MM.1S (cell line): ENCODE data around the gene NFYC.

Experiments used
- DNase-seq: peaks from one replicate; pipeline ENCODE4 v3.0.0-alpha.2; 2015
- H2AFZ ChIP-seq: fragments of 300-600 bp; sonication (generic); 2 replicates; pipeline ENCODE4 v1.6.0; 2016; ENCODE audit warnings: antibody characterized with exemption, low read length
- H3F3A ChIP-seq: fragments of 300-600 bp; sonication (generic); 2 replicates; pipeline ENCODE4 v1.6.1; 2016; ENCODE audit warnings: mild to moderate bottlenecking, antibody characterized with exemption, low read length, moderate library complexity, mixed read lengths; ENCODE audit not compliant: insufficient read depth
- H3K27ac ChIP-seq: fragments of 300-600 bp; sonication (generic); 2 replicates; pipeline ENCODE4 v1.5.1; 2016; ENCODE audit warnings: mild to moderate bottlenecking, low read length
- H3K27me3 ChIP-seq: fragments of 300-600 bp; sonication (generic); replicated peaks from 2 replicates; pipeline ENCODE4 v1.6.0; 2016; ENCODE audit warnings: low read length; ENCODE audit not compliant: insufficient read depth
- H3K36me3 ChIP-seq: fragments of 300-600 bp; sonication (generic); replicated peaks from 2 replicates; pipeline ENCODE4 v1.6.1; 2016; ENCODE audit warnings: mild to moderate bottlenecking, low read length, mixed read lengths; ENCODE audit not compliant: insufficient read depth
- H3K4me1 ChIP-seq: fragments of 300-600 bp; sonication (generic); 2 replicates; pipeline ENCODE4 v1.6.1; 2016; ENCODE audit warnings: low read length, mixed read lengths
- H3K4me2 ChIP-seq: fragments of 300-600 bp; sonication (generic); 2 replicates; pipeline ENCODE4 v1.6.0; 2016; ENCODE audit warnings: low read depth, low read length
- H3K4me3 ChIP-seq: fragments of 300-600 bp; sonication (generic); 2 replicates; pipeline ENCODE4 v1.5.1; 2016; ENCODE audit warnings: low read length, mixed read lengths
- H3K79me2 ChIP-seq: fragments of 300-600 bp; sonication (generic); 2 replicates; pipeline ENCODE4 v1.6.1; 2016; ENCODE audit warnings: mixed run types, low read length, mixed read lengths
- H3K9ac ChIP-seq: fragments of 300-600 bp; sonication (generic); 2 replicates; pipeline ENCODE4 v1.6.1; 2016; ENCODE audit warnings: low read length, mixed read lengths
- H3K9me2 ChIP-seq: fragments of 300-600 bp; sonication (generic); replicated peaks from 2 replicates; pipeline ENCODE4 v1.6.1; 2016; ENCODE audit warnings: mild to moderate bottlenecking, low read length, mixed read lengths; ENCODE audit not compliant: insufficient read depth
- H3K9me3 ChIP-seq: fragments of 300-600 bp; sonication (generic); replicated peaks from 2 replicates; pipeline ENCODE4 v1.6.1; 2016; ENCODE audit warnings: mild to moderate bottlenecking, low read length, mixed read lengths; ENCODE audit not compliant: insufficient read depth
- H4K20me1 ChIP-seq: fragments of 300-600 bp; sonication (generic); 2 replicates; pipeline ENCODE4 v1.6.1; 2016; ENCODE audit warnings: mild to moderate bottlenecking, low read length, moderate library complexity, mixed read lengths; ENCODE audit not compliant: insufficient read depth
- CTCF ChIP-seq: fragments of 300-600 bp; sonication (generic); IDR thresholded peaks from 2 replicates; pipeline ENCODE4 v1.5.1; 2016; ENCODE audit warnings: antibody characterized with exemption, low read length, mixed read lengths
- EZH2 ChIP-seq: fragments of 300-600 bp; sonication (generic); optimal IDR thresholded peaks from 2 replicates; pipeline ENCODE3; 2017; ENCODE audit warnings: low read depth, mild to moderate bottlenecking, antibody characterized with exemption, low read length, mixed read lengths
- EZH2phosphoT487 ChIP-seq: fragments of 300-600 bp; sonication (generic); IDR thresholded peaks from 2 replicates; pipeline ENCODE4 v1.6.1; 2018; ENCODE audit warnings: antibody characterized with exemption, low read length

Gene NFYC

DNA sequence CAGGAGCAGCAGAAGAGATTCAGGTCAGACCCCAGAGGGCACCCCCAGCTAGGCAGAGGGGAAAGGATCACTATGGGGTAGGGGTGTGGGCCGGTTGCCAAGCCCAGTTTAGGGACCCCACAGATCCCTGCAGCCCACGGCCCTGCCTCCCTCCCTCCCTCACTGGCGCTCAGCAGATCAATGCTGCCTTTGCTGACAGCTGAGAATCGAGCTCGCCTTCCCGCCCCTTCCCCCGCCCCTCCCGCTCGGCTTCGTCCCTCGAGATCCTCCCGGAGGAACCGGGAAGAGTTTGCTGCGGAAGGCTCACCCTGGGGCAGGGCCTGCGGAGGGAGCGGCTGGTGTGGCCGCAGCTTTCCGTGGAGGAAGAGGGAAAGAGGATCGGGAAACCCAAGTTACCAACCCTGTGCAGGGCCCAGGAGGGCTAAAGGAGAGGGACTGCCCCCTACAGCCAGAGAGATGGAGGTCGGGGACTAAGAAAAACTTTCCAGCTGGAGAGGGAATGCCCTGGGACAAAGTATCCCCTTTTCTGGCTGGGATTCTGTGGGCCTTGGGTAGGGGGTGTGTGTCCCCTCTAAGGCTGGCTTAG lies 91.0 kb downstream of the NFYC start:
- DNase-seq, result no peak
- no peaks in the 10 kb centered on the region for H3K36me3 ChIP-seq
- H4K20me1 ChIP-seq, result no peaks in the 10 kb centered on the region
- H3K9me2 ChIP-seq, result no peaks in the 10 kb centered on the region
- no peaks in the 10 kb centered on the region for H3K4me1 ChIP-seq
- no peak overlapping the region for H3K4me3 ChIP-seq
- H3K9me3 ChIP-seq, result no peaks in the 10 kb centered on the region
- no peak overlapping the region for H3K4me2 ChIP-seq
- H3K27me3 ChIP-seq, result peaks cover 6% of the 10 kb centered on the region
- TF ChIP-seq EZH2phosphoT487, result no peak
- no peak for TF ChIP-seq EZH2
- no peak for TF ChIP-seq CTCF
- no peaks in the 10 kb centered on the region for H3F3A ChIP-seq
- no peaks in the 10 kb centered on the region for H3K79me2 ChIP-seq
- H3K9ac ChIP-seq, result no peak overlapping the region
- H2AFZ ChIP-seq, result no peak overlapping the region
- no peak overlapping the region for H3K27ac ChIP-seq

GRCh38 chr1:40783001-40783905 lies 91.7 kb downstream of the NFYC start, which contains the start of gene KCNQ4:
TSS of gene KCNQ4 (plus strand) at chr1:40783787. CDS start at chr1:40784094, 307 bp downstream.
- Histone ChIP-seq H3K4me2 (no peak within 1 kb of the TSS), H3K27ac (no peak within 1 kb of the TSS), H3K9me3 (no peaks in the 10 kb centered on the region), H4K20me1 (no peaks in the 10 kb centered on the region), H2AFZ (no peak within 1 kb of the TSS), H3K9me2 (no peaks in the 10 kb centered on the region), H3K9ac (no peak within 1 kb of the TSS), H3K79me2 (no peaks in the 10 kb centered on the region), H3K4me1 (no peaks in the 10 kb centered on the region), H3F3A (no peaks in the 10 kb centered on the region), H3K4me3 (no peak within 1 kb of the TSS), H3K27me3 (peaks cover 6% of the 10 kb centered on the region), H3K36me3 (no peaks in the 10 kb centered on the region)
- DNase-seq, result no peak
- no peak for TF ChIP-seq CTCF
- TF ChIP-seq EZH2phosphoT487, result no peak
- TF ChIP-seq EZH2, result no peak

DNA sequence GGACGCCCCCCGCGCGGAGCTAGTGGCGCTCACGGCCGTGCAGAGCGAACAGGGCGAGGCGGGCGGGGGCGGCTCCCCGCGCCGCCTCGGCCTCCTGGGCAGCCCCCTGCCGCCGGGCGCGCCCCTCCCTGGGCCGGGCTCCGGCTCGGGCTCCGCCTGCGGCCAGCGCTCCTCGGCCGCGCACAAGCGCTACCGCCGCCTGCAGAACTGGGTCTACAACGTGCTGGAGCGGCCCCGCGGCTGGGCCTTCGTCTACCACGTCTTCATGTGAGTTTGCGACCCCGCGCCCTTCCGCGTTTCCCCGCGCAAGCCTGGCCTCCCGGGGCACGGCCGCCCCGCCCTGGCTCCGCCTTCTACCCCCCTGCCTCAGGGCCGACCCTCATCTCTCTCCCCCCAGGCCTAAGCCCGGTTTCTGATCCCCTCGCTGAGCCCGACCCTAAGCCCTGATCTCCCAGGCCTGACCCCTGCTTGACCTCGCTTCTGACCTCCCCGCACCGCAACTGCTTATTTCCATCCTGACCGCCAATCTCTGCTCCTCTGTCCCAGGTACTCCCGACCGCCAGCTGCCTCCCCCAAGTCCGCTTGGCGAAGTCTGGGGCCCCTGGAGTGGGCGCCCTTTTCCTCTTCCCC lies 92.8 kb downstream of the NFYC start:
- no peak for DNase-seq
- H4K20me1 ChIP-seq, result no peaks in the 10 kb centered on the region
- H3K4me3 ChIP-seq, result no peak overlapping the region
- H3K79me2 ChIP-seq, result no peaks in the 10 kb centered on the region
- no peaks in the 10 kb centered on the region for H3F3A ChIP-seq
- H3K4me2 ChIP-seq, result no peak overlapping the region
- no peaks in the 10 kb centered on the region for H3K36me3 ChIP-seq
- H2AFZ ChIP-seq, result no peak overlapping the region
- H3K27ac ChIP-seq, result no peak overlapping the region
- TF ChIP-seq EZH2phosphoT487 (no peak), CTCF (no peak), EZH2 (no peak)
- no peak overlapping the region for H3K9ac ChIP-seq
- no peaks in the 10 kb centered on the region for H3K9me2 ChIP-seq
- H3K4me1 ChIP-seq, result no peaks in the 10 kb centered on the region
- H3K9me3 ChIP-seq, result no peaks in the 10 kb centered on the region
- H3K27me3 ChIP-seq, result peaks cover 6% of the 10 kb centered on the region
